B cell (primary cell): ENCODE measurements around the gene LAMC3. TPM values are rescaled to one million over a fixed set of nuclear protein-coding genes. Genes with fewer than 3 reads are reported as not detected.

ENCODE experiments used
- ATAC-seq: fragments of 200-7000 bp; cut with Tn5 transposase; one replicate; pipeline ENCODE4 v1.10.0; 2021; ENCODE audit warnings: low read depth, mild to moderate bottlenecking, moderate number of reproducible peaks, moderate library complexity
- CTCF ChIA-PET: fragments of 350-600 bp; sonication (Branson Sonifier 250); formaldehyde crosslinking; loops from one replicate; lab custom pipeline; 2021; ENCODE audit warnings: antibody characterized with exemption, inconsistent platforms; lab: Charles Lee
- POLR2A ChIA-PET: fragments of 350-600 bp; sonication (Branson Sonifier 250); formaldehyde crosslinking; loops from one replicate; lab custom pipeline; 2021; ENCODE audit warnings: antibody characterized with exemption; lab: Charles Lee
- DNase-seq: peaks from one replicate; pipeline ENCODE4 v3.0.0; 2013
- H2AFZ ChIP-seq: 2 replicates; pipeline ENCODE4 v1.6.1; 2012; ENCODE audit warnings: mild to moderate bottlenecking, low read depth, low read length; ENCODE audit not compliant: insufficient read depth, poor library complexity, severe bottlenecking
- H3K27ac ChIP-seq, 2 donors: 1 replicate in 1 of 2; 2 replicates in 1 of 2; pipeline ENCODE4 v1.5.1; 2012 to 2013; ENCODE audit warnings: low read length in 2 of 2, mild to moderate bottlenecking in 2 of 2, moderate library complexity in 1 of 2
- H3K27me3 ChIP-seq, 4 experiments: fragments of 200-600 bp in 1 of 4; sonication (generic) in 1 of 4; replicated peaks in 1 of 4; 1 replicate in 2 of 4; 2 replicates in 2 of 4; pipeline versions ENCODE4 v1.6.1 to v1.7.0; 2013 to 2016; ENCODE audit warnings: low read length in 3 of 4, mild to moderate bottlenecking in 2 of 4, mixed read lengths in 1 of 4, moderate library complexity in 1 of 4; ENCODE audit not compliant: insufficient read depth in 4 of 4, control insufficient read depth in 3 of 4; ENCODE audit errors: control extremely low read depth in 1 of 4
- H3K36me3 ChIP-seq, 2 experiments: replicated peaks in 1 of 2; 1 replicate in 1 of 2; 2 replicates in 1 of 2; pipeline versions ENCODE4 v1.6.1 to v1.7.1; 2013; ENCODE audit warnings: low read length in 1 of 2; ENCODE audit not compliant: insufficient read depth in 2 of 2, control insufficient read depth in 1 of 2; ENCODE audit errors: control extremely low read depth in 1 of 2, extremely low read depth in 1 of 2
- H3K4me1 ChIP-seq, 2 donors: fragments of 200-600 bp in 1 of 2; sonication (generic) in 1 of 2; 1 replicate in 1 of 2; 2 replicates in 1 of 2; pipeline versions ENCODE4 v1.5.1 to v1.6.1; 2013 to 2017; ENCODE audit warnings: low read length in 2 of 2; ENCODE audit not compliant: control insufficient read depth in 2 of 2, insufficient read depth in 2 of 2
- H3K4me2 ChIP-seq: replicated peaks from 2 replicates; pipeline ENCODE3; 2012; ENCODE audit warnings: mild to moderate bottlenecking, low read depth, low read length; ENCODE audit not compliant: poor library complexity, severe bottlenecking
- H3K4me3 ChIP-seq, 5 experiments: fragments of 200-600 bp in 1 of 5; sonication (generic) in 1 of 5; 1 replicate in 3 of 5; 2 replicates in 2 of 5; pipeline versions ENCODE4 v1.5.1 to v1.7.0; 2011 to 2016; ENCODE audit warnings: low read length in 4 of 5, mild to moderate bottlenecking in 4 of 5, low read depth in 2 of 5, control low read depth in 1 of 5, moderate library complexity in 1 of 5; ENCODE audit not compliant: insufficient read depth in 1 of 5; ENCODE audit errors: control extremely low read depth in 1 of 5, extremely low read depth in 1 of 5
- H3K79me2 ChIP-seq: fragments of 200-600 bp; sonication (generic); one replicate; pipeline ENCODE4 v1.6.0; 2016; ENCODE audit warnings: low read length; ENCODE audit not compliant: control insufficient read depth, insufficient read depth
- H3K9ac ChIP-seq: fragments of 200-600 bp; sonication (generic); 2 replicates; pipeline ENCODE4 v1.6.1; 2017; ENCODE audit warnings: mild to moderate bottlenecking, low read length, moderate library complexity
- H3K9me3 ChIP-seq, 3 donors: one replicate each; pipeline versions ENCODE4 v1.6.1 to v1.7.1; 2013; ENCODE audit warnings: low read length in 2 of 3; ENCODE audit not compliant: control insufficient read depth in 2 of 3, insufficient read depth in 1 of 3; ENCODE audit errors: control extremely low read depth in 1 of 3
- H4K20me1 ChIP-seq: 2 replicates; pipeline ENCODE4 v1.6.0; 2012; ENCODE audit warnings: mild to moderate bottlenecking, low read length; ENCODE audit not compliant: insufficient read depth, control insufficient read depth, poor library complexity, severe bottlenecking
- H3K27ac Mint-ChIP-seq: one replicate; pipeline ENCODE4 v1.8.0; 2021; ENCODE audit warnings: mixed read lengths
- H3K27me3 Mint-ChIP-seq: one replicate; pipeline ENCODE4 v1.8.0; 2021; ENCODE audit warnings: mixed read lengths
- H3K4me1 Mint-ChIP-seq: one replicate; pipeline ENCODE4 v1.8.0; 2021; ENCODE audit warnings: mixed read lengths
- H3K4me3 Mint-ChIP-seq: one replicate; pipeline ENCODE4 v1.8.0; 2021; ENCODE audit warnings: mixed read lengths
- H3K9me3 Mint-ChIP-seq: one replicate; pipeline ENCODE4 v1.8.0; 2022; ENCODE audit warnings: mixed read lengths; ENCODE audit not compliant: insufficient read depth
- EZH2 ChIP-seq: IDR thresholded peaks from 2 replicates; pipeline ENCODE4 v1.6.1; 2012; ENCODE audit warnings: borderline replicate concordance, low read depth, mild to moderate bottlenecking, moderate library complexity, low read length; ENCODE audit not compliant: insufficient read depth, poor library complexity, severe bottlenecking
- WGBS: methylation state at CpG from one replicate; pipeline ENCODE4 v1.1.5; 2013; ENCODE audit warnings: missing lambda C conversion rate; ENCODE audit not compliant: insufficient coverage; 5-methylcytosine and 5-hydroxymethylcytosine counted together
- intact Hi-C: fragments of 100-400 bp; cut with micrococcal nuclease; formaldehyde crosslinking; loops from one replicate; pipeline ENCODE4 v1.10.0; 2022
- polyA plus RNA-seq: library from polyadenylated mRNA; depleted of rRNA; stranded (reverse); fragments of >200 nt; gene quantifications from 2 replicates; pipeline ENCODE4 v1.2.3, GENCODE V29; 2012
- total RNA-seq, 2 donors: library from RNA; stranded (reverse); fragments of 120-200 nt in 1 of 2; gene quantifications; 1 replicate in 1 of 2; 2 replicates in 1 of 2; pipeline versions ENCODE4 v1.2.3 to v1.2.4, GENCODE V29; 2013 to 2022
- TF ChIP-seq, protein P1 (sequence below): fragments of 200-600 bp; IDR thresholded peaks from one replicate; pipeline ENCODE4 v1.8.0; 2022; ENCODE audit warnings: antibody characterized with exemption, mild to moderate bottlenecking

The LAMC3 gene
- total and polyA plus RNA-seq, 2 donors (not counting 1 experiment from before 2014, with no cell fraction given), result 0.25 to 0.45 TPM

DNA sequence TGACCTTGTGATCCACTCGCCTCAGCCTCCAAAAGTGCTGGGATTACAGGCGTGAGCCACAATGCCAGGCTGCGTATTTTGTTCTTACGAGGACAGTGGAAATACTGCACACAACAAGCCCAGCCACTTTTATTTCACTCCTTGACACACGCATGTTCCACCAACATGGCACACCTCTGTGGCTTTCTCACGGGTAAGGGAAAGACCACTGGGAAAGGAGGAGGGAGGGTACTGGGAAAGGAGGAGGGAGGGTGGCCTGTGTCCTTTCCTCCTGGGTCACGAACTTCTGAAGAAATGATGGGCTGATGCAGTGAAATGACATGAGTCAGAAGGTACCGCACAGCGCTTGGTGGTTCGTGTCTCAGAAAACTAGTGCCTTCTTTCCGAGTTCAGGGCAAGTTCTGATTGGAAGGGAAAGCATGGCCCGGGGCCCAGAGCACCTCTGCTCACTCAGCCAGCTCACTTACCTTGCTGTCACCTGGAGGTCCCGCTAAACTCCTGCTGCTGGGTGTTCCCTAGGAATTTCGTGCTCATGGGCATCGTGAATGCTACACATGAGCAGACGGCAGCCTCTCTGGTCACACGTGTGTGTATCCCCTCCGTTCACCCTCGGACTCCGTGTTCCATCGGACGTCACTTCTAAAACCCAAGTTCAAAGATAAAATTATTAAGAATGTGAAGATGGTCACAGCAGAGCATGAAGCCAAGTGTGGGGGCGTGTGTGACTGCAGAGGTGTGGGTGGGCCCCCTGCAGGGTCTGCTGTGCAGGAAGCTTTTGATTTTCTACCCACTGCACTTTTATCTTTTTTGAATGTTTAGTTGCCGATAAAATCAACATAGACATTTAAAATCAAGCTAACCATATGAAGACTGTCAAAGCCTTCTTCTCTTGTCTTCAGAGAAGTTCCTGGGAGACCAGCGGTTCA lies 42.9 kb downstream of the LAMC3 start:
- CTCF ChIA-PET, result interaction anchor here (0.6 to 1.1 kb wide), 3 partner anchors 8 to 189 kb away, joined by 3 read pairs; no protein-coding TSS in a partner anchor
- Histone ChIP-seq H3K9ac (no peak overlapping the region), H3K36me3 (no peaks in the 10 kb centered on the region)

More for the DNA sequence above, 42.9 kb downstream of the LAMC3 start:
- no peak overlapping the region for H2AFZ ChIP-seq
- DNase-seq (no peak), ATAC-seq (no peak)
- H3K27ac Mint-ChIP-seq, result no peak overlapping the region
- H3K4me2 ChIP-seq, result no peak overlapping the region
- H3K27me3 Mint-ChIP-seq, result peaks cover 11% of the 10 kb centered on the region
- H3K79me2 ChIP-seq, result no peaks in the 10 kb centered on the region
- H3K4me3 Mint-ChIP-seq, result no peak overlapping the region
- H3K4me3 ChIP-seq, result no peak overlapping the region
- POLR2A ChIA-PET, result no interaction called here
- peaks cover 0 to 2% of the 10 kb centered on the region in 2 donors for H3K4me1 ChIP-seq
- peaks cover 0 to 7% (median 0%) of the 10 kb centered on the region in 4 experiments for H3K27me3 ChIP-seq
- no peak overlapping the region for H3K27ac ChIP-seq
- H4K20me1 ChIP-seq, result no peaks in the 10 kb centered on the region
- no peaks in the 10 kb centered on the region for H3K9me3 ChIP-seq
- TF ChIP-seq, protein P1, sequence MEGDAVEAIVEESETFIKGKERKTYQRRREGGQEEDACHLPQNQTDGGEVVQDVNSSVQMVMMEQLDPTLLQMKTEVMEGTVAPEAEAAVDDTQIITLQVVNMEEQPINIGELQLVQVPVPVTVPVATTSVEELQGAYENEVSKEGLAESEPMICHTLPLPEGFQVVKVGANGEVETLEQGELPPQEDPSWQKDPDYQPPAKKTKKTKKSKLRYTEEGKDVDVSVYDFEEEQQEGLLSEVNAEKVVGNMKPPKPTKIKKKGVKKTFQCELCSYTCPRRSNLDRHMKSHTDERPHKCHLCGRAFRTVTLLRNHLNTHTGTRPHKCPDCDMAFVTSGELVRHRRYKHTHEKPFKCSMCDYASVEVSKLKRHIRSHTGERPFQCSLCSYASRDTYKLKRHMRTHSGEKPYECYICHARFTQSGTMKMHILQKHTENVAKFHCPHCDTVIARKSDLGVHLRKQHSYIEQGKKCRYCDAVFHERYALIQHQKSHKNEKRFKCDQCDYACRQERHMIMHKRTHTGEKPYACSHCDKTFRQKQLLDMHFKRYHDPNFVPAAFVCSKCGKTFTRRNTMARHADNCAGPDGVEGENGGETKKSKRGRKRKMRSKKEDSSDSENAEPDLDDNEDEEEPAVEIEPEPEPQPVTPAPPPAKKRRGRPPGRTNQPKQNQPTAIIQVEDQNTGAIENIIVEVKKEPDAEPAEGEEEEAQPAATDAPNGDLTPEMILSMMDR, result no peak
- TF ChIP-seq EZH2, result no peak
- H3K9me3 Mint-ChIP-seq, result no peaks in the 10 kb centered on the region
- peaks cover under 1% of the 10 kb centered on the region for H3K4me1 Mint-ChIP-seq
- WGBS, result 92% methylated on average over 21 of the region's 25 CpGs
- intact Hi-C loops, result no loop called here
